HepG2 (cell line): ENCODE data around the gene MBTD1. TPM values are rescaled to one million over a fixed set of nuclear protein-coding genes. Genes with fewer than 3 reads are reported as not detected.

Source experiments
- ATAC-seq: fragments of 200-7000 bp; cut with Tn5 transposase; 3 replicates; pipeline ENCODE4 v1.9.1; 2020; ENCODE audit warnings: mild to moderate bottlenecking, moderate library complexity
- BruUV-seq: library from RNA; stranded (reverse); fragments of 400-500 nt; replicated peaks from 2 replicates; lab custom pipeline; 2021; lab: Mats Ljungman, UMichigan
- CTCF ChIA-PET: fragments of 300-600 bp; formaldehyde crosslinking; extraction: SDS; loops from one replicate; lab custom pipeline; 2021; ENCODE audit warnings: low total read pairs, inconsistent platforms, low intra/inter-chr PET ratio; lab: Yijun Ruan, JAX
- POLR2A ChIA-PET: fragments of 350-600 bp; sonication (Branson Sonifier 250); formaldehyde crosslinking; loops from one replicate; lab custom pipeline; 2020; ENCODE audit warnings: antibody characterized with exemption, inconsistent platforms; lab: Yijun Ruan, JAX
- DNase-seq: peaks from one replicate; pipeline ENCODE4 v3.0.0-alpha.2; 2015; ENCODE audit warnings: low spot score
- FAIRE-seq: peaks from 3 replicates; lab custom pipeline; 2011; peaks lifted over from hg19 to GRCh38; lab: Jason Lieb, UNC
- H2AFZ ChIP-seq: one replicate; pipeline ENCODE4 v1.6.1; 2011; ENCODE audit warnings: low read length, inconsistent platforms
- H3K27ac ChIP-seq: fragments of 300-600 bp; 3 replicates; pipeline ENCODE4 v1.8.0; 2011; ENCODE audit warnings: mixed run types, mild to moderate bottlenecking, mixed read lengths, low read length, inconsistent platforms; ENCODE audit not compliant: insufficient read depth; ENCODE audit errors: extremely low read length
- H3K27me3 ChIP-seq, 2 experiments: fragments of 200-600 bp in 1 of 2; 2 replicates in 1 of 2; 3 replicates in 1 of 2; pipeline versions ENCODE4 v1.6.0 to v1.8.0; 2011; ENCODE audit warnings: low read length in 2 of 2, mild to moderate bottlenecking in 2 of 2, moderate library complexity in 2 of 2, inconsistent platforms in 1 of 2; ENCODE audit not compliant: insufficient read depth in 2 of 2, control insufficient read depth in 1 of 2
- H3K36me3 ChIP-seq, 2 experiments: fragments of 200-600 bp in 1 of 2; replicated peaks in 1 of 2; 2 replicates in 1 of 2; 3 replicates in 1 of 2; pipeline versions ENCODE4 v1.5.1 to v1.8.0; 2011; ENCODE audit warnings: low read length in 2 of 2, inconsistent platforms in 1 of 2; ENCODE audit not compliant: insufficient read depth in 2 of 2, control insufficient read depth in 1 of 2
- H3K4me1 ChIP-seq: 2 replicates; pipeline ENCODE4 v1.5.1; 2012; ENCODE audit warnings: low read length, inconsistent platforms; ENCODE audit not compliant: insufficient read depth
- H3K4me2 ChIP-seq: 2 replicates; pipeline ENCODE4 v1.6.0; 2011; ENCODE audit warnings: low read depth, low read length, inconsistent platforms
- H3K4me3 ChIP-seq, 3 experiments: fragments of 200-600 bp in 1 of 3; sonication (generic), shearing (Covaris generic) in 1 of 3; replicated peaks in 1 of 3; 2 replicates each; pipeline ENCODE4 v1.5.1; 2011 to 2016; ENCODE audit warnings: low read length in 3 of 3, inconsistent platforms in 2 of 3, low read depth in 2 of 3, mild to moderate bottlenecking in 2 of 3, control low read depth in 1 of 3, mixed read lengths in 1 of 3; ENCODE audit not compliant: insufficient read depth in 1 of 3
- H3K79me2 ChIP-seq: one replicate; pipeline ENCODE4 v1.6.1; 2011; ENCODE audit warnings: low read length, inconsistent platforms; ENCODE audit not compliant: insufficient read depth
- H3K9ac ChIP-seq: 2 replicates; pipeline ENCODE4 v1.6.0; 2011; ENCODE audit warnings: mild to moderate bottlenecking, low read depth, low read length, inconsistent platforms; ENCODE audit not compliant: insufficient read depth
- H3K9me3 ChIP-seq: 2 replicates; pipeline ENCODE4 v1.5.1; 2012; ENCODE audit warnings: mild to moderate bottlenecking, low read length
- H4K20me1 ChIP-seq: 2 replicates; pipeline ENCODE4 v1.6.0; 2011; ENCODE audit warnings: inconsistent platforms, mild to moderate bottlenecking, low read length, moderate library complexity; ENCODE audit not compliant: insufficient read depth
- CHD4 ChIP-seq: fragments of 200-600 bp; sonication (generic); IDR thresholded peaks from 2 replicates; pipeline ENCODE4 v1.7.0; 2017; ENCODE audit warnings: mild to moderate bottlenecking, low read length, borderline replicate concordance
- DMAP1 ChIP-seq: IDR thresholded peaks from 2 replicates; pipeline ENCODE4 v1.6.1; 2016
- ERF ChIP-seq: IDR thresholded peaks from 2 replicates; pipeline ENCODE4 v1.6.1; 2018; ENCODE audit warnings: missing biosample characterization, missing genetic modification reagents
- ETV5 ChIP-seq: IDR thresholded peaks from 2 replicates; pipeline ENCODE4 v1.6.1; 2018; ENCODE audit warnings: missing biosample characterization, missing genetic modification reagents, inconsistent platforms, borderline replicate concordance
- FOXA3 ChIP-seq: IDR thresholded peaks from 2 replicates; pipeline ENCODE4 v1.6.1; 2016; ENCODE audit warnings: missing genetic modification reagents, missing compliant biosample characterization
- HOXD1 ChIP-seq: sonication (generic); formaldehyde crosslinking; IDR thresholded peaks from 2 replicates; pipeline ENCODE4 v1.5.0; 2020; ENCODE audit warnings: missing genetic modification reagents
- KAT8 ChIP-seq: IDR thresholded peaks from 2 replicates; pipeline ENCODE4 v1.6.1; 2016; ENCODE audit warnings: missing genetic modification reagents, missing compliant biosample characterization
- KLF11 ChIP-seq: IDR thresholded peaks from 2 replicates; pipeline ENCODE4 v1.6.1; 2016; ENCODE audit warnings: missing compliant biosample characterization
- NAIF1 ChIP-seq: sonication (generic); formaldehyde crosslinking; IDR thresholded peaks from 2 replicates; pipeline ENCODE4 v1.5.0; 2020; ENCODE audit warnings: mild to moderate bottlenecking, missing genetic modification reagents, borderline replicate concordance
- NR2F2 ChIP-seq: IDR thresholded peaks from 2 replicates; pipeline ENCODE4 v1.6.1; 2012; ENCODE audit warnings: low read depth, inconsistent platforms, borderline replicate concordance
- SALL1 ChIP-seq: sonication (generic); formaldehyde crosslinking; IDR thresholded peaks from 2 replicates; pipeline ENCODE4 v1.8.0; 2022; ENCODE audit warnings: mild to moderate bottlenecking, missing genetic modification reagents
- TRIM24 ChIP-seq: sonication (generic); formaldehyde crosslinking; IDR thresholded peaks from 2 replicates; pipeline ENCODE4 v1.8.0; 2022; ENCODE audit warnings: mild to moderate bottlenecking, missing genetic modification reagents
- ZFP62 ChIP-seq: sonication (generic); formaldehyde crosslinking; IDR thresholded peaks from 2 replicates; pipeline ENCODE4 v1.4.0; 2020; ENCODE audit warnings: missing genetic modification reagents
- ZNF138 ChIP-seq: sonication (generic); formaldehyde crosslinking; IDR thresholded peaks from 2 replicates; pipeline ENCODE4 v1.5.0; 2020; ENCODE audit warnings: mild to moderate bottlenecking, low read depth, missing genetic modification reagents
- ZNF230 ChIP-seq: sonication (generic); formaldehyde crosslinking; IDR thresholded peaks from 2 replicates; pipeline ENCODE4 v1.4.0; 2020; ENCODE audit warnings: mild to moderate bottlenecking, missing genetic modification reagents
- ZNF234 ChIP-seq: sonication (generic); formaldehyde crosslinking; conservative IDR thresholded peaks from 2 replicates; pipeline ENCODE4 v1.5.1; 2020; ENCODE audit warnings: mild to moderate bottlenecking, missing genetic modification reagents
- ZNF674 ChIP-seq: sonication (generic); formaldehyde crosslinking; IDR thresholded peaks from 2 replicates; pipeline ENCODE4 v1.5.0; 2020; ENCODE audit warnings: low read depth, mild to moderate bottlenecking, missing genetic modification reagents
- ZSCAN9 ChIP-seq: IDR thresholded peaks from 2 replicates; pipeline ENCODE4 v1.6.1; 2016; ENCODE audit warnings: borderline replicate concordance
- WGBS: methylation state at CpG from one replicate; pipeline ENCODE4 v1.1.6; 2017; ENCODE audit warnings: low lambda C conversion rate; 5-methylcytosine and 5-hydroxymethylcytosine counted together
- in situ Hi-C: cut with HindIII; loops from 2 replicates; pipeline ENCODE4 v1.10.0; 2017; ENCODE audit warnings: low pct_unique_long_range_greater_than_20kb; ENCODE audit not compliant: extremely low pct_ligation_motif_present
- intact Hi-C: fragments of 100-400 bp; cut with micrococcal nuclease; formaldehyde crosslinking; loops from one replicate; pipeline ENCODE4 v1.10.0; 2022; ENCODE audit not compliant: unreplicated experiment
- polyA plus RNA-seq, 8 experiments: library from polyadenylated mRNA; depleted of rRNA in 3 of 8; stranded (reverse) in 7 of 8; unstranded in 1 of 8; fragments of >200 nt; fragmentation: Illumina TruSeq in 4 of 8; extraction: Trizol in 4 of 8; gene quantifications; 2 replicates each; pipeline versions ENCODE4 v1.2.1 to v1.2.3, GENCODE V29; 2011 to 2016; ENCODE audit warnings: low read depth in 4 of 8, missing spikeins in 1 of 8, mixed read lengths in 1 of 8; ENCODE audit not compliant: insufficient read depth in 1 of 8
- total RNA-seq, 5 experiments: library from RNA; depleted of rRNA; stranded (reverse); fragments of >200 nt; fragmentation: Illumina TruSeq; extraction: Trizol; gene quantifications; 2 replicates each; pipeline ENCODE4 v1.2.3, GENCODE V29; 2016; ENCODE audit warnings: low read depth in 1 of 5
- TF ChIP-seq, protein P1 (sequence below): sonication (generic); formaldehyde crosslinking; IDR thresholded peaks from 2 replicates; pipeline ENCODE4 v1.5.1; 2020; ENCODE audit warnings: missing genetic modification reagents, mild to moderate bottlenecking, borderline replicate concordance
- TF ChIP-seq, protein P2 (sequence below): sonication (generic); formaldehyde crosslinking; IDR thresholded peaks from 2 replicates; pipeline ENCODE4 v1.5.0; 2020; ENCODE audit warnings: mild to moderate bottlenecking, missing genetic modification reagents

Gene MBTD1
- total and polyA plus RNA-seq, 2 of the 13 experiments (the other 11 are each of a cell fraction or from before 2014, with no cell fraction given): 20.9 TPM

DNA sequence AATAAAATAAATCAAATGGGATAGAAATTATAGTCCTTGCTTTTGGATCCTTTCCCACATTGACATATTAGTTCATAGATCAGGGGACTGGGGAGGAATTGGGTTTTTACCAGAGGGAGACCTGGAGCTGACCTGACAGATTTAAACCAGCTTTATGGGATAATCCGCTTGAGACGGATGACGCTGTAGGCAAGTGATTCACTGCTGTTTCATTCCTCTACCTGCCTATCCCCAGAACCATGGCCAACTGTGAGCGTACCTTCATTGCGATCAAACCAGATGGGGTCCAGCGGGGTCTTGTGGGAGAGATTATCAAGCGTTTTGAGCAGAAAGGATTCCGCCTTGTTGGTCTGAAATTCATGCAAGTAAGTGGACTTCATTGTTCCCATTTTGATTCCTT, 104.4 kb downstream of the MBTD1 start:
- FAIRE-seq (no peak), ATAC-seq (no peak), DNase-seq (no peak)
- Histone ChIP-seq H3K4me1 (peaks cover 39% of the 10 kb centered on the region), H3K27ac (no peak overlapping the region), H3K9me3 (no peaks in the 10 kb centered on the region), H3K4me2 (peak overlapping the region; percentile 83), H3K9ac (0 out of 2 replicates have a peak overlapping the region, but pooled peaks have one; percentile 6), H3K27me3 (no peaks in the 10 kb centered on the region; a peak in 1 of 5 replicates), H2AFZ (no peak overlapping the region), H3K36me3 (peaks cover 14 to 44% of the 10 kb centered on the region in 2 experiments), H4K20me1 (no peaks in the 10 kb centered on the region), H3K4me3 (0 out of 6 replicates have a peak overlapping the region, but pooled peaks of 1 of the 3 experiments have one; percentile 94), H3K79me2 (peaks cover 53% of the 10 kb centered on the region)
- ChIA-PET CTCF (no interaction called here), POLR2A (interaction anchor here (4.1 kb wide), 1 partner anchor 9 kb away, joined by 43 read pairs; the partner anchor contains the start of gene NME2)
- intact Hi-C loops (no loop called here), in situ Hi-C loops (no loop called here)
- no peak for TF ChIP-seq NR2F2
- TF ChIP-seq ZSCAN9 (CRISPR knock-in tag): no peak
- TF ChIP-seq ZFP62 (CRISPR knock-in tag): no peak
- no peak for TF ChIP-seq ZNF138 (CRISPR knock-in tag)
- TF ChIP-seq KLF11 (CRISPR knock-in tag): no peak
- TF ChIP-seq FOXA3 (CRISPR knock-in tag): no peak
- no peak for TF ChIP-seq TRIM24 (CRISPR knock-in tag)
- no peak for TF ChIP-seq ERF
- TF ChIP-seq ZNF674: no peak
- TF ChIP-seq ZNF234: no peak
- no peak for TF ChIP-seq HOXD1 (CRISPR knock-in tag)
- TF ChIP-seq, protein P1, sequence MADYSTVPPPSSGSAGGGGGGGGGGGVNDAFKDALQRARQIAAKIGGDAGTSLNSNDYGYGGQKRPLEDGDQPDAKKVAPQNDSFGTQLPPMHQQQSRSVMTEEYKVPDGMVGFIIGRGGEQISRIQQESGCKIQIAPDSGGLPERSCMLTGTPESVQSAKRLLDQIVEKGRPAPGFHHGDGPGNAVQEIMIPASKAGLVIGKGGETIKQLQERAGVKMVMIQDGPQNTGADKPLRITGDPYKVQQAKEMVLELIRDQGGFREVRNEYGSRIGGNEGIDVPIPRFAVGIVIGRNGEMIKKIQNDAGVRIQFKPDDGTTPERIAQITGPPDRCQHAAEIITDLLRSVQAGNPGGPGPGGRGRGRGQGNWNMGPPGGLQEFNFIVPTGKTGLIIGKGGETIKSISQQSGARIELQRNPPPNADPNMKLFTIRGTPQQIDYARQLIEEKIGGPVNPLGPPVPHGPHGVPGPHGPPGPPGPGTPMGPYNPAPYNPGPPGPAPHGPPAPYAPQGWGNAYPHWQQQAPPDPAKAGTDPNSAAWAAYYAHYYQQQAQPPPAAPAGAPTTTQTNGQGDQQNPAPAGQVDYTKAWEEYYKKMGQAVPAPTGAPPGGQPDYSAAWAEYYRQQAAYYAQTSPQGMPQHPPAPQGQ (CRISPR knock-in tag): no peak
- TF ChIP-seq KAT8: no peak
- TF ChIP-seq SALL1 (CRISPR knock-in tag): no peak
- TF ChIP-seq, protein P2, sequence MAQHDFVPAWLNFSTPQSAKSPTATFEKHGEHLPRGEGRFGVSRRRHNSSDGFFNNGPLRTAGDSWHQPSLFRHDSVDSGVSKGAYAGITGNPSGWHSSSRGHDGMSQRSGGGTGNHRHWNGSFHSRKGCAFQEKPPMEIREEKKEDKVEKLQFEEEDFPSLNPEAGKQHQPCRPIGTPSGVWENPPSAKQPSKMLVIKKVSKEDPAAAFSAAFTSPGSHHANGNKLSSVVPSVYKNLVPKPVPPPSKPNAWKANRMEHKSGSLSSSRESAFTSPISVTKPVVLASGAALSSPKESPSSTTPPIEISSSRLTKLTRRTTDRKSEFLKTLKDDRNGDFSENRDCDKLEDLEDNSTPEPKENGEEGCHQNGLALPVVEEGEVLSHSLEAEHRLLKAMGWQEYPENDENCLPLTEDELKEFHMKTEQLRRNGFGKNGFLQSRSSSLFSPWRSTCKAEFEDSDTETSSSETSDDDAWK (CRISPR knock-in tag): no peak
- TF ChIP-seq ZNF230 (CRISPR knock-in tag): no peak
- no peak for TF ChIP-seq CHD4
- TF ChIP-seq DMAP1 (CRISPR knock-in tag): no peak
- no peak for TF ChIP-seq NAIF1 (CRISPR knock-in tag)
- TF ChIP-seq ETV5: no peak
- WGBS: 98% methylated on average over 8 of the region's 8 CpGs
- no TSS peak for BruUV-seq
